NCI-H446 (cell line): ENCODE measurements around the gene AP5S1.
A peak's percentile ranks its signal among the peaks of the same experiment; 100 is the strongest.

Source experiments
- DNase-seq, 2 experiments: peaks; one replicate each; lab custom pipeline; 2025; lab: John Stamatoyannopoulos, UW

AP5S1 gene, protein sequence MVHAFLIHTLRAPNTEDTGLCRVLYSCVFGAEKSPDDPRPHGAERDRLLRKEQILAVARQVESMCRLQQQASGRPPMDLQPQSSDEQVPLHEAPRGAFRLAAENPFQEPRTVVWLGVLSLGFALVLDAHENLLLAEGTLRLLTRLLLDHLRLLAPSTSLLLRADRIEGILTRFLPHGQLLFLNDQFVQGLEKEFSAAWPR

DNA sequence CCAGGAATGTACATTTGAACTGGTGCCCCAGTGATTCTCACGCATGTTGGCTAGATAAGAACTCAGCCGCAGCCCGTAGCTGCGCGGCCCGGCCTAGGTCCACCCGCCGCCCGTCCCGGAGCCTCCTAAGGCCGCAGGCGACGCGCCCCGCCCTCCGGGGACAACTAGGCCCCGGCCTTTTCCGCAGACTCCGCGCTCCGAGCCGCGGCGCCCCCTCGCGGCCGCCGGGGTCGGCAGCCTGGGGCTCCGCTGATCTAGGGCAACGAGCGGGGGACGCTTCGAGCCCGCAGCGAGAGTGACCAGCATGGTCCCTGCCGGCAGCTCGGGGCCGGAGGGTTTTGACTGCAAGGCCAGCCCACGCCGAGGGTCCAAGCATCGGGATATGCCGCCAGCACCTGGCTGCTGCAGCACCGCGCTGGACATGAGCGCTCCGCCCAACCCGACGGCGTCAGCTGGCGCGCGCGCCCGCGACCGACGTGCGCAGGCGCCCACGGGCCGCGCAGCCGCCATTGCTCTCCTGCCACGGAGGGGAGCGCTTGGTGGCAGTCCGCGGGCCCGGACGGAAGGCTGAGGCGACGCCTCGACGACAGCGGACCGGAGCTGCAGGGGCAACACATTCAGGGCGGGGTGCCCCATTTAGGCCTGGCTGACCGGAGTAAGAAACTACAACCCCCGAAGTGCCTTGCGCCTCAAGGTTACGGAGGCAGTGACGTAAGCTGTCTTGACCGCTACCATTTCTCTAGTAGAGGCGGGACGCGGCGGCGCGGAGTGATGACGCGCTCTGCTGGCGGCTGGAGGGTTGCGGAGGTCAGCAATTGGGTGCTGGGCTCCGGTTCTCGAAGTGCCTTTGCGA is at the start of gene AP5S1:
Gene AP5S1, plus strand, starts transcription at position 500 of the 853 bp plus-strand sequence. CDS start 1,571 bp downstream, outside the sequence.
- peak; percentile 93 to 96 for DNase-seq

DNA sequence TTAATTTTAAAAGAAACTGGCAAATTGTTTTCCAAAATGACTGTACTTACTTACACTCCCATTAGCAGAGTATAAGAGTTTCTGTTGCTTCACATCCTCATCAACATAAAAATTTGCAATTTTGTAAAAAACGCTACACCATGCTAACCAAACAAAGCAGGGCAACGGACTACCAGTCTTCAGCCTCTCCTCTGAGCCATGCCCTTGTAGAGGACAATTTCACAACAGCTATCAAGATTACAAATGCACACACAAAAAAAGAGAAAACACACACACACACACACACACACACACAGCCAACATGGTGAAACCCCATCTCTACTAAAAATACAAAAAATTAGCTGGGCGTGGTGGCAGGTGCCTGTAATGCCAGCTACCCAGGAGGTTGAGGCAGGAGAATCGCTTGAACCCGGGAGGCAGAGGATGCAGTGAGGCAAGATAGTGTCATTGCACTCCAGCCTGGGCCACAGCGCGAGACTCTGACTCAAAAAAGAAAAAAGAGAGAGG is 48.7 kb upstream of the AP5S1 start:
- no peak for DNase-seq

DNA sequence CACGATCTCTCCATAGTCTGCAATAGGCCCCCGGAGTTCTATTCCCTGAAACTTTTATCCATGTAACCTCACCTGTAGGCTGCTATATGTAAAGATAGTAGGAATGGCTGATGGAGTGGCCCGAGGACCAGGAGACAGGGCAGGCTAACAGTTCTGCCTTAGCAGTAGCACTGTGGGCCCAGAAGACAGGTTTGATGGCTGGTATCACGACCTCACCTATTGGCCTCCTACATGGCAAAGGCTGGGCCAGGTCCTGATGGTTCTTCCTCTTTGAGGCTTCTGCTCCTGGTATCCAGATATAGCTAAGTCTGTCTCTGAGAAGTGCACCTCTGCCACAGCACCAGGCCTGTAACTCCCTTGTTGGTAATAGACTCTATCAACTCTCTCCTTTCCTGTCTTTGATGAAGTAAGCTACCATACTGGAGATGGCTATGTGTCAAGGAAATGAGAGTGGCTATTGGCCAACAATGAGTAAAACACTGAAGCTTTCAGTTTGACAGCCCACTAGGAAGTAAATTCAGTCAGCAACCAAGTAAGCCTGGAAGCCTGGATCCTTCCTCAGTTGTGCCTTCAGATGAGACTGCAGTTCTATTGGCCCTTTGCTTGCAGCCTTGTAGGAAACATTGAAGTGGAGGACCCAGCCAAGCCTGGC is 44.8 kb upstream of the AP5S1 start:
- no peak for DNase-seq

DNA sequence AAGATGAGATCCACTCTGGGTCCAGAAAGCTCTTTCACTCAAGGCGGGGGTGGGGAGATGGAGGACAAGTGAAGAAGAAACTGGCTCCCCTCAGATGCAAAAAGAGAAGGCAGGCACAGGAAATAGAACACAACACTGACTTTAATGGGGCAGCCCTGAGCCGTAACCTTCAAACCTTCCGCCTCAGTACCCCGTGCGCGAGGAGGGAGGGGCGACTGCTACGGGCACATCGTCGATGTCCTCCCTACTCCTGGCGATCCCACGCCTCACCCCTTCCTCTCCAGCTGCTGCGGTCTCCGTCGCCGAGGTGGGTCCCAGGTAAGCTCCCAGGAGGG is 43.0 kb upstream of the AP5S1 start:
- DNase-seq, result no peak

DNA sequence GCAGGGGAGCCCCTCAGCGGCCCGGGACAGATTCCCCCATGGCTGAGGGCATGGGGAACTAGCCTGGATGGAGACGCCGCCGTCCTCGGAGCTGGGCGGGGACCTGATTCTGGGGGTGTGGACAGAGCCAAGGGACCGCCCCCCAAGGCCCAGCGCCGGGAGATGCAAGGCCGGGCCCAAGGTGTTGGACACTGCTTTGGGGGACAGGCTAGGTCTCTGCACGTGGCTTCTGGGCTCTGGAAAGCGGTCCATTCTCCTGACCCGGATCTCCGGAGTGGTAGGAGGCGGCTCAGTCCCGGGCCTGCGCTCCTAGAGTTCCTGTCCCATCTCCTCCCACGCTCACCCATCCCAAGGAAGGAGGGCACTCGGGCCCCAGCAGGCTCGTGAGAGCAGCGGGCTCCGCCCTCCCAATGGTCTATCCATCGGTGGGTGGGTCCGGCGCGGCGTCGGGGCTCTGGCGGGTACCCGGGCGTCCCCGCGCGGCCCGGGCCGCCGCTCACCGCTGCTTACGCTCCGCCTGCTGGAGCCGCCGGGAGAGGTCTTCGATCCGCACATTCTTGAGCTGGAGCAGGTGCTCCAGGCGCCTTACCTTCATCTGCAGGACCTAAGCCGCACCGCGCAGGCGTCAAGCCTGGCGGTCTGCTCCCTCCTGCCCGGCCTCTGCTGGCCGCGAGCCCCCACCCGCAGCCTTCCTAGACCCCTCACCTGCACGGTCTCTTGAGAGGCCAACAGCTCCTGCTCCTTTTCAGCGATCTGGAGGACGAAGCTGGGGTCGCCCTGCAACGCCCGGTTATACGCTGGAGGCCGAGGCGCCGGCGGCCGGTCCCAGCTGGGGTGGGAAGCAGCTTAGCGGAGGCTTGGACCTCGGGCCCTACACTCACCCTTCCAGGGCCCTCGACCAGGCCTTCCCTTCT is 42.4 kb upstream of the AP5S1 start:
- DNase-seq, result no peak

DNA sequence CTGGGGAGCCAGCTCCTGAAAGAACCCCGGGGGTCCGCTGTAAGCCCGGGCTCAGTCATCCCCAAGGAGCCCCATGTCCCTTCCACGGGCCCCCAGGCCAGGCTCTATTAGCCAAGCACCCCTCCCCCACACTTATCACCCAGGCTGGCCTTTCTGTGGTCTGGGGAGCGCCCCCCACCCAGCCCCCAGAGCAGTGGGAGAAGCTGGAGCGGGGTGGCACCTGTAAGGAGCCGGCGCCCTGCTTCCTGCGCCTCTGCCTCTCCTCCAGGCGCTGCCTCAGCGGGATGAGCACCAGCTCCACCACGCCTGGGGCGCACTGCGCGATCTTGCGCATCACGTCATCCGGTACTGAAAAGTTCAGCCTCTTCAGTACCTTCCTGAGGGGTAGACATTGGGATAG is 41.4 kb upstream of the AP5S1 start:
- DNase-seq, result no peak

DNA sequence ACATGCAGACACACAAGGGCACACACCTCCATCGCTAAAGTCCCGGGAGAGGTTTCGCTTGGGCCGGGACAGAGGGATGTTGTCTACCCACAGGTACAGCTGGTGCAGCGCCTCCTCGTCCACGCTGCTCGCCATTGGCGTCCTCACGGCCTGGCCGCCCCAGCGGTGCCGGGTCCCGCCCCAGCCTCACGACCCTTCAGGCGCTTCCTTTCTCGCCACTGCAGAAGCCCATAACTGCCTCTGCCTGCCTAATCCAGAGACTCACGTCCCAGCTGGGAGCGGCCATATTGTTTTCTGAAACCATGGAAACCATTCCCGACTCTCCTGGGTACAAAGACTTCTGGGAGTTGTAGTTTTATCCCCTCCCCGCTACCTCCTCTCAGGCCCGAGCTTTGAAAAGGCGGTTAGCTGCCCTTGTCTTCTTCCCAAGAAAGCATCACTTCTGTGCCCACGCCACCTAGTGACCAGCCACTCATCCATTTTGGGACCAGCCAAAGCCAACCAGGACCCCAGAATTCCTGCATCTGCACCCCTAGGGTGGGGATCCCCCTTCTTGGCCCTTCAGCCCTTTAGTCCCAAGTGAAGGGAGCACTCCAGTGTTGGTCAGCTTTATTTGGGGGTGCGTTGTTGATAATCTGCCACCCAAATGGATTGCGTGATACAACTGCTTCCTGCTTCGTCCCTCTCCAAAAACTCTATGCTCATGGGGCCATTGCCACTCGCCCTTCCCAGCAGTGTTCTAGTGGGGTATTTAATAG is 39.0 kb upstream of the AP5S1 start, which contains the start of gene SPEF1:
Gene SPEF1, minus strand, starts transcription at position 296 of the 758 bp plus-strand sequence. Its CDS starts 161 bp downstream, at position 135.
- peak; percentile 85 to 93 for DNase-seq

DNA sequence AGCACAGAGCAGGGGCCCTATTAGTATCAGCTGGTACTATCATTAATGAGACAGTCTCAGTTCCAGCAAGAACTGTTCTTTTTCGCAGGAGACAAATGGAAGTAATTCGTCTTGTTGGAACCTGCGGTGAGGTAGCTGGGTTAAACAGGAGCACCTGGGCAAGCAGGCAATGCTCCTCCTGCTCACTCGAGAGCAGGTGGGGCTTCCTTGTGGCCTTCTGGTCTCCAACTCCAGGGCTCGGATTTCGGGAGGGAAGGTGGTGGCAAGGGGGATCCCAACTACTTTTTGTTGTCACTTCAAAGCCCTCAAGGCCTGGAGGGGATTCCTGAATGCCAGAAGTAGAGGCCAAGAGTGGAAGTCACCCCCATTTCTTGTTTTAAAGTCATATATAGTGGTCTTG is 37.8 kb upstream of the AP5S1 start:
- no peak for DNase-seq

DNA sequence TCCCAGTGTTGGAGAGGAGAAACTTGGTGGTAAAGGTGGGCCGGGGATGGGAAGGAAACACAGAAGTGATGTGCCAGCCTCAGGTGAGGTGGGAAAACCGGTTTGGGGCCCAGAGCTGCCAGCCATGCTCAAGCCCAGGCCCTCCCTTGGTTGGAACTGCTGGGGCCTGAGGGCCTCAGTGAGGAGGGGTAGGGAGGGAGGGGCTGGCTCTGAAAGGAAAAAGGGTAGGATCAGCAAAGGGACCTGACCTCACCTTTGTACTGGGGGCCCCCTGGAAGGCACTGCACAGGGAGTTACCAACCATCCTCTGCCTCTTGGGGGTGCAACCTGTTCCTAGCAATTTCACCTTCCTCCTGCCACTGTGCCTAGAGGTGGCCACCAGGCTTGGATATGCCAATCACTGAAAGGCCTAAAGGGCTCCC is 37.3 kb upstream of the AP5S1 start:
- DNase-seq, result no peak

DNA sequence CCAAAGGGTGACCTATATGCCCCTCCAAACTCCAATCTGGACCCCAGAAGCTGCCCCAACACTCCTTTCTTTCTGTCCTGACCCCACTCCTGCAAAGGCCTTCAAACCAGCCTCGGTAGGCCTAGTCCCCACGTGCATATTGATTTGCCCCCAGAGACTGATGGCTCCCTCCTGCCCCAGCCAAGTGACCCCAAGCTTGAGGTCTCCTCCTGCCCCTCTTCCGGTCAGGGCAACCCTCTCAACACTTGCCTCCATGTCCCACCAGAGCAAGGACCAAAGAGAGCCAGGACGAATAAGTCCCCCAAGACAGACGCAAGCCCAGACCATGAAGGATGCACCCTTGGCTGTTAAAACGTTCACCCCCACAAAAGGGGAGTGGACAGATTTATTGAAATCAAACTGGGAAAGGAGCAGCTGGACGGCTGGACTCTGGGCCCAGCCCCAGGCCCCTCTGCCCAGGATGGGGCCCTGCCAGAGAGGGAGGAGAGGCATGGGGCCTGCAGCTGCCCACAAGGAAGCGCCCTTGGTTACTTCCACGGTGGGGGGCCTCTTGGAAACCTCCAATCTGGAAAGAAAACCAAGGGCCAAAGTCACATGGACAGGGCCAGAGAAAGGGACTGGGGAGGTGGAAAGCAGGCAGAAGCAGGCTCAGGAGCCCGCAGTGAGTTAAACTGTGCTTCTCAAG is 36.7 kb upstream of the AP5S1 start:
- no peak for DNase-seq

DNA sequence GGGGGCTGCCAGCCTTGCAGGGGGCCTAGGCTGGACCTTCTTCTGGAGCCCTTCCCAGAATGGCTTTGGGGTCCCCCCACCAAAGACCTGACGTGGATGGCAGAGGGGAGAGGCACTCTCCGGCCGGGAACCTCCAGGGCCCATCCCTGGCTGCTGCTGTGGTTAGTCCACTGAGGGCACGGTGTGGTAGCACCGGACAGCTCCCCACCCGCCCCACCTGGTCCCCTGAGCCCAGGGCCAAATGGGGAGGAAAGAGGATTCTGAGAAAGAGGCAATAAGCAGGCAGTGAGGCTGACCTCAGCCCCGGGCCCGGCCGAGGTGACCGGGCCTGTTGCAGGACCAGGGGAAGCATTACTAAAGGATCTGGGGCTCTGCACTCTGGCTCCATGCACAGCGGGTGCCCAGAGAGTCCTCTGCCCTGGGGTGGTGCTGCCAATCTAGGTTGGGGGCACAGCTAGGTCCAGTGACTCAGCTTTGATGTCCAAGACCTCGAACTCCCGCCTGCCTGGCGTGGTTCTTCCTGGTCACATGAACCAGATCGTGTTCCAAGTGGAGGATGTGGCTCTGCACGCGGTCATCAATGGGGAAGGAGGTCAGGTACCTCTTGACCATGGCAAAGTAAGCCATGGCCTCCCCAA is 36.0 kb upstream of the AP5S1 start:
- no peak for DNase-seq

DNA sequence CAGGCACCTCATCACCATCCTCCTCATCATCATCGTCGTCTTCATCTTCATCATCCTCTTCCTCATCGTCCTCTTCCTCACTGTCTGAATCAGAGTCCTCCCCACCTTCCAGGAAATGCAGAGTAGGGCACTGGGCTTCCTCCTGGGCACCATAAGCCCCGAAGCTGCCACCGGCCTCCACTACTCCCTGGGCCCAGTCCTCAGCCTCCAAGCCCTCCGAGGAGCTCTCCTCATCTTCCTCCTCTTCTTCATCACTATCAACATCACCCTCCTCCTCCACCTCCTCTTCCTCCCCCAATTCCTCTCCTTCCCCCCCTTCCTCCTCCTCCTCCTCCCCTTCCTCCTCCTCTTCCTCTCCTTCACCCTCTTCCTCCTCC is 35.5 kb upstream of the AP5S1 start:
- no peak for DNase-seq

DNA sequence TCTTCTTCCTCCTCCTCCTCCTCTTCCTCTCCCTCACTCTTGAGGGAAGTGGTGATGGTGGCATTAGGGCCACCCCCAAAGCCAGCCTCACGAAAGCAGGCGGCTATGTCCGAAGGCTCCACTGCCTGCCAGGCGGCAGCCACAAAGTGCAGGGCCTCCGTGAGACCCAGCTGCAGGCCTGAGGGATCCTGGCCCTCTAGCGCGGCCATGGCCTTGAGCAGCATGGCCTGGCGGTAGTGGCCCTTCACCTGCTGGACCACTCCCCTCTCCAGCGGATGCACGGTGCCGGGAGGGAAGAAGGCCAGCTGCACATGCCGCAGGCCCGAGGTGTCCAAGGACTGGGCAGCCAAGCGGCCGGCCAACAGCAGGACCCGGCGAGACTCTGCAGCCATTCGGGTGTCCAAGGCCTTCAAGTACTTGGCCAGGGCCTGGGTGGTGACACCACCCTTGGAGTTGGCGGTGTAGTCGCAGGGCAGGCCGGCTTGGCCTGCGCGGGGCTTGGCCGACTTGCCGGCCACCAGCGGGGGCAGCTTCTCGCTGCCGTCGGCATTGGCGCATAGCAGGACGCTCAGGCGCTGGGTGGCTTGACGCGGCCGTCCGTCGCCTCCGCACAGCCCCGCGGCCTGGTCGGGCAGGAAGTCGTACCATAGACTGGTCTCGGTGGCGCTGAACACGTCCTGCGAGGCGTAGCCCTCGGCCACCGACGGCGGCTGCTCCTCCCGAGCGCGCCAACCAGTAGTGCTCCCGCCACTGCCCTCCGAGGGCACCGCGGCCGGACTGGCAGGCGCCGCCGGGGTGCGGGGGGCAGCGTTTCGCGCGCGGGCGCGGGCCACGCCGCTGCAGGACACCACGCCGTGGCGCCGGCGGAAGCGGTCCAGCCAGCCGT is 34.9 kb upstream of the AP5S1 start:
- DNase-seq, result no peak

DNA sequence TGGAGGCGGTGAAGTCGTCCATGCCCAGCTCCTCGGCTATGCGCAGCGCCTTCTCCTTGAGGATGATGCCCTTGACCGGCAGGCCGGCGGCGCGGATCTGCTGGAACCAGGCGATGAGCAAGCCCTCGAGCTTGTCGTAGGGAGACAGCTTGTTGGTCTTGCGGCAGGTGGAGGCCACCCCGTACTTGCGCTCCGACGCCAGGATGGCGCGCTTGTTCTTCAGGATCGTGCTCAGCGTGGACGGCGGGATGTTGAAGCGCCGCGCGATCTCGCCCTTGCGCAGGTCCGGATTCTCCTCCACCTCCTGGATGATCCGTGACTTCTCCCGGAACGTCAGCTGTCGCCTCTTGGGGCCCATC is 34.2 kb upstream of the AP5S1 start:
- peak in 1 of 2 experiments; percentile 58 for DNase-seq

DNA sequence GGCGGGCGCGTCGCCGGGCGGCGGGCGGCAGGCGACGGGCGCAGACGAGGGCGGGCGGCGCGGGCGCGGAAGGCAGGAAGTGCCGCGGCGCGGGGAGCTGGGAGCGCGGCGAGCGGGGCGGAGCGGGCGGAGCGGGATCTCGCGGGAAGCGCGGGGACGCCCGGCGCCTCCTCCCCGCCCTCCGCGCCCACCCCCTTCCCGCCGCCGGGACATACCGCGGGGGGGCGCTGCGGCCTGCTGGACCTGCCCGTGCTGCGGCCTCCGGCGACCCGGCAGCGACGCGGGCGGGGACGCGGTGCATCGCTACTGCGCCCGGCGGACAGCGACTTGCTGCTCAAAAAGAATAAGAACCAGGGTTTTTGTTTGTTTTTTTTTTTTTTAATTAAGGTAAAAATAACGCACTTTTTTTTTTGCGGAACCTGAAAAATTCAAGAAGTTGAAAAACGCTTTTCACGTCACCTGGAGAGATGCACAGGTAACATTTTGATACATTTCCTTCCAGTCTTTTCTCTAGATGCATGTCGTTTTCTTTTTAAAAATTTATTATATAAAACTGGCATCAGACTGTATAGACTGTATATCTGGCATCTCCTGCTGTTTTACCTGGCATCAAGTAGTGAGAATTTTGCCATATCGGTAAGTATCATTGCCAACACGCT is 33.6 kb upstream of the AP5S1 start, which contains the start of gene CENPB:
Gene CENPB, minus strand, starts transcription at position 76 of the 659 bp plus-strand sequence. CDS start 257 bp downstream, outside the sequence.
- DNase-seq, result peak; percentile 62 to 93

DNA sequence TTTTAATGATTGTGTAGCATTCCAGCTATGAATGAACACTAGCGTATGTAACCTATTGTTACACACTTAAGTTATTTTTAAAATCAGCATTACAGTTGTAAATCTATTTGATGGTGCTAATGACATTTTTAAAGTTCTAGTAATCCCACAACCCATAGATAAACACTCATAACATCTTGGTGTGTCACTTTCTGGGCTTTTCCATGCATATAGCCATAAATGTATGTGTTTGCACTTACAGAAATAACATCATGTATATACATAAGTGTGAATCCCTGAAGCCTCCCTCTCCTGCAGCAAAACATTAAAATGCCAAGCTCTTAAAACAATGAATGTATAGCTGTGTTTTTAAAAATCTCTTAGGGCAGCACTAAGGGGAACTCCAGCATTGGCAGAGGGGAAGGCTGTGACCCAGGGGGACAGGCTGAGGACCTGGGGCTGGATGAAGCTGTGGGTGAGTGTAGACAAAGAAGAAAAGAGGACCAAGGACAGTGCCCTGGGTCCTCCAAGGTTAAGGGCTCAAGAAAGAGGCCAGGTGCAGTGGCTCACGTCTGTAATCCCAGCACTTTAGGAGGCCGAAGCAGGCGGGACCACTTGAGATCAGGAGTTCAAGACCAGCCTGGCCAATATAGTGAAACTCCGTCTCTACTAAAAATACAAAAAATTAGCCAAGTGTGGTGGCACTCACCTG is 32.9 kb upstream of the AP5S1 start:
- DNase-seq, result no peak

DNA sequence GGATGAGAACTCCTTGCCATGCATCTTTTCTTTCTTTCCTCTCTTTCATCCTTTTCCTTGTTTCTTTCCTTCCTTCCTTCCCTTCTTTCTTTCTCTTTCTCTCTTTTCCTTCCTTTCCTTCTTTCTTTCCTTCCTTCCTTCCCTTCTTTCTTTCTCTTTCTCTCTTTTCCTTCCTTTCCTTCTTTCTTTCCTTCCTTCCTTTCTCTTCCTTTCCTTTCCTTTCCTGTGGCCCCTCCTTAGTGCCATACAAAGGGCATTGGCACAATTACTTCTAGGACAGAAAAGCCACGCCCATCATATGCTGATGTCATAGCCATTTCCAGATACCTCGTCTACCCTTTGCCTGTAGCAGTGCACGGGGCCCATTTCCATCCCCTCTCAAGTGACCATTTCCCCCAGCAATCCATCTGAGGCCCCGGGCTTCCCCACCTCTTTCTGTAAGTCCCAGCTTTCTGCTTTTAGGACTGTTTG is 31.6 kb upstream of the AP5S1 start:
- DNase-seq, result peak in 1 of 2 experiments; percentile 31
